CD4-positive, alpha-beta T cell treated with Interleukin-12 subunit alpha and Interleukin-12 subunit beta, for 1 hour (primary cell): ENCODE results near the gene APOA1.

Experiments used
- DNase-seq: peaks from one replicate; pipeline ENCODE4 v3.0.0-alpha.2; 2020

The APOA1 gene

DNA sequence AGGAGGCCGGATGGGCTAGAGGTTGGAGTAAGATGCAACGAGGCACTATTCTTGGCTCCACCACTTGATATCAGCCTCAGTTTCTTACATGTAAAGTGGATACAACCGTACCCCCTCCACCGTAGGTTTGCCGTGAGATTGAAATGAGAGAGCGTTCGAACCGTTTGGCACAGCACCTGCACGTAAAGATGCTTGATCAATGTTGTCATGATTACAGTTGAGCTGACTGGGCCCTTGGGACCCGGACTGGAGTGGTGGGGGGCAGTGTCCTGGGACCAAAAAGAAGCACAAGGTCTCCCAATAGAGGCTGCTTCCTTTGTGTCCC lies 4.0 kb downstream of the APOA1 start:
- no peak for DNase-seq

DNA sequence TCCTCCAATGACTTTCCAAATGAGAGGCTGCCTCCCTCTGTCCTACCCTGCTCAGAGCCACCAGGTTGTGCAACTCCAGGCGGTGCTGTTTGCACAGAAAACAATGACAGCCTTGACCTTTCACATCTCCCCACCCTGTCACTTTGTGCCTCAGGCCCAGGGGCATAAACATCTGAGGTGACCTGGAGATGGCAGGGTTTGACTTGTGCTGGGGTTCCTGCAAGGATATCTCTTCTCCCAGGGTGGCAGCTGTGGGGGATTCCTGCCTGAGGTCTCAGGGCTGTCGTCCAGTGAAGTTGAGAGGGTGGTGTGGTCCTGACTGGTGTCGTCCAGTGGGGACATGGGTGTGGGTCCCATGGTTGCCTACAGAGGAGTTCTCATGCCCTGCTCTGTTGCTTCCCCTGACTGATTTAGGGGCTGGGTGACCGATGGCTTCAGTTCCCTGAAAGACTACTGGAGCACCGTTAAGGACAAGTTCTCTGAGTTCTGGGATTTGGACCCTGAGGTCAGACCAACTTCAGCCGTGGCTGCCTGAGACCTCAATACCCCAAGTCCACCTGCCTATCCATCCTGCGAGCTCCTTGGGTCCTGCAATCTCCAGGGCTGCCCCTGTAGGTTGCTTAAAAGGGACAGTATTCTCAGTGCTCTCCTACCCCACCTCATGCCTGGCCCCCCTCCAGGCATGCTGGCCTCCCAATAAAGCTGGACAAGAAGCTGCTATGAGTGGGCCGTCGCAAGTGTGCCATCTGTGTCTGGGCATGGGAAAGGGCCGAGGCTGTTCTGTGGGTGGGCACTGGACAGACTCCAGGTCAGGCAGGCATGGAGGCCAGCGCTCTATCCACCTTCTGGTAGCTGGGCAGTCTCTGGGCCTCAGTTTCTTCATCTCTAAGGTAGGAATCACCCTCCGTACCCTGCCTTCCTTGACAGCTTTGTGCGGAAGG lies 4.8 kb downstream of the APOA1 start:
- DNase-seq: no peak

DNA sequence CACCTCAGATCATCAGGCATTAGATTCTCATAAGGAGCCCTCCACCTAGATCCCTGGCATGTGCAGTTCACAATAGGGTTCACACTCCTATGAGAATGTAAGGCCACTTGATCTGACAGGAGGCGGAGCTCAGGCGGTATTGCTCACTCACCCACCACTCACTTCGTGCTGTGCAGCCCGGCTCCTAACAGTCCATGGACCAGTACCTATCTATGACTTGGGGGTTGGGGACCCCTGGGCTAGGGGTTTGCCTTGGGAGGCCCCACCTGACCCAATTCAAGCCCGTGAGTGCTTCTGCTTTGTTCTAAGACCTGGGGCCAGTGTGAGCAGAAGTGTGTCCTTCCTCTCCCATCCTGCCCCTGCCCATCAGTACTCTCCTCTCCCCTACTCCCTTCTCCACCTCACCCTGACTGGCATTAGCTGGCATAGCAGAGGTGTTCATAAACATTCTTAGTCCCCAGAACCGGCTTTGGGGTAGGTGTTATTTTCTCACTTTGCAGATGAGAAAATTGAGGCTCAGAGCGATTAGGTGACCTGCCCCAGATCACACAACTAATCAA lies 5.6 kb downstream of the APOA1 start:
- DNase-seq: no peak

DNA sequence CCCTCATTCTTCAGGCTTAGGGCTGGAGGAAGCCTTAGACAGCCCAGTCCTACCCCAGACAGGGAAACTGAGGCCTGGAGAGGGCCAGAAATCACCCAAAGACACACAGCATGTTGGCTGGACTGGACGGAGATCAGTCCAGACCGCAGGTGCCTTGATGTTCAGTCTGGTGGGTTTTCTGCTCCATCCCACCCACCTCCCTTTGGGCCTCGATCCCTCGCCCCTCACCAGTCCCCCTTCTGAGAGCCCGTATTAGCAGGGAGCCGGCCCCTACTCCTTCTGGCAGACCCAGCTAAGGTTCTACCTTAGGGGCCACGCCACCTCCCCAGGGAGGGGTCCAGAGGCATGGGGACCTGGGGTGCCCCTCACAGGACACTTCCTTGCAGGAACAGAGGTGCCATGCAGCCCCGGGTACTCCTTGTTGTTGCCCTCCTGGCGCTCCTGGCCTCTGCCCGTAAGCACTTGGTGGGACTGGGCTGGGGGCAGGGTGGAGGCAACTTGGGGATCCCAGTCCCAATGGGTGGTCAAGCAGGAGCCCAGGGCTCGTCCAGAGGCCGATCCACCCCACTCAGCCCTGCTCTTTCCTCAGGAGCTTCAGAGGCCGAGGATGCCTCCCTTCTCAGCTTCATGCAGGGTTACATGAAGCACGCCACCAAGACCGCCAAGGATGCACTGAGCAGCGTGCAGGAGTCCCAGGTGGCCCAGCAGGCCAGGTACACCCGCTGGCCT lies 7.1 kb downstream of the APOA1 start:
- DNase-seq: no peak

DNA sequence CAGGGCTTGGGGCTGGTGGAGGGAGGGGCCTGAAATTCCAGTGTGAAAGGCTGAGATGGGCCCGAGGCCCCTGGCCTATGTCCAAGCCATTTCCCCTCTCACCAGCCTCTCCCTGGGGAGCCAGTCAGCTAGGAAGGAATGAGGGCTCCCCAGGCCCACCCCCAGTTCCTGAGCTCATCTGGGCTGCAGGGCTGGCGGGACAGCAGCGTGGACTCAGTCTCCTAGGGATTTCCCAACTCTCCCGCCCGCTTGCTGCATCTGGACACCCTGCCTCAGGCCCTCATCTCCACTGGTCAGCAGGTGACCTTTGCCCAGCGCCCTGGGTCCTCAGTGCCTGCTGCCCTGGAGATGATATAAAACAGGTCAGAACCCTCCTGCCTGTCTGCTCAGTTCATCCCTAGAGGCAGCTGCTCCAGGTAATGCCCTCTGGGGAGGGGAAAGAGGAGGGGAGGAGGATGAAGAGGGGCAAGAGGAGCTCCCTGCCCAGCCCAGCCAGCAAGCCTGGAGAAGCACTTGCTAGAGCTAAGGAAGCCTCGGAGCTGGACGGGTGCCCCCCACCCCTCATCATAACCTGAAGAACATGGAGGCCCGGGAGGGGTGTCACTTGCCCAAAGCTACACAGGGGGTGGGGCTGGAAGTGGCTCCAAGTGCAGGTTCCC lies 7.8 kb downstream of the APOA1 start, which contains the start of gene APOC3:
TSS of gene APOC3 (plus strand) at position 383 of the 659 bp plus-strand sequence. CDS start 676 bp downstream, outside the sequence.
- DNase-seq: no peak

DNA sequence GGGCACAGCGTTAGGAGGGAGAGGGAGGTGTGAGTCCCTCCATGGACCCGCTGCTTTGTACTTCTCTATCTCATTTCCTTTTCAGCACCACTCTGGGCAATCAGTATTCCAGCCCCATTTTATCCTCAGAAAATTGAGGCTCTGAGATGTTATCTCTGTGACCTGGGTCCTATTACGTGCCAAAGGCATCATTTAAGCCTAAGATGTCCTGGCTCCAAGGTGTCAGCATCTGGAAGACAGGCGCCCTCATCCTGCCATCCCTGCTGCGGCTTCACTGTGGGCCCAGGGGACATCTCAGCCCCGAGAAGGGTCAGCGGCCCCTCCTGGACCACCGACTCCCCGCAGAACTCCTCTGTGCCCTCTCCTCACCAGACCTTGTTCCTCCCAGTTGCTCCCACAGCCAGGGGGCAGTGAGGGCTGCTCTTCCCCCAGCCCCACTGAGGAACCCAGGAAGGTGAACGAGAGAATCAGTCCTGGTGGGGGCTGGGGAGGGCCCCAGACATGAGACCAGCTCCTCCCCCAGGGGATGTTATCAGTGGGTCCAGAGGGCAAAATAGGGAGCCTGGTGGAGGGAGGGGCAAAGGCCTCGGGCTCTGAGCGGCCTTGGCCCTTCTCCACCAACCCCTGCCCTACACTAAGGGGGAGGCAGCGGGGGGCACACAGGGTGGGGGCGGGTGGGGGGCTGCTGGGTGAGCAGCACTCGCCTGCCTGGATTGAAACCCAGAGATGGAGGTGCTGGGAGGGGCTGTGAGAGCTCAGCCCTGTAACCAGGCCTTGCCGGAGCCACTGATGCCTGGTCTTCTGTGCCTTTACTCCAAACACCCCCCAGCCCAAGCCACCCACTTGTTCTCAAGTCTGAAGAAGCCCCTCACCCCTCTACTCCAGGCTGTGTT lies 8.5 kb downstream of the APOA1 start:
- DNase-seq: no peak

DNA sequence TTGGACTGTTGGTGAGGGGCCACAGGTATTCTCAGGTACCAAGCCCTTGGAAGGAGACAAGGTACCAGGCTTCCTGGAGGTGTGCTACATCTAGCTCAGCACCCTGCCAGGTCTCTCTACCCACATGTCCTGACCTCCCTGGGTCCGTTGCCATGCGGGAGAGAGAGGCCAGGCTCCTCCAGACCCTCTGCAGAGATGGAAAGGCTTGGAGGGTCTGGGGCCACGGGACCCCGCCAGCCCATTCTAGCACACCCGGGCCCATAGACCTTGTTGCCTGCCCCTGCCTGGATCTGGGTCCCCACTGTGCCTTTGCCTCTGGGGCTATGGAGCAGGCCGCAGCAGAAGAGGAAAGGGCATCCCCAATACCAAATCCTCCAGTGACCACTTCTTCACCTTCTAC lies 10.0 kb downstream of the APOA1 start:
- DNase-seq: no peak

DNA sequence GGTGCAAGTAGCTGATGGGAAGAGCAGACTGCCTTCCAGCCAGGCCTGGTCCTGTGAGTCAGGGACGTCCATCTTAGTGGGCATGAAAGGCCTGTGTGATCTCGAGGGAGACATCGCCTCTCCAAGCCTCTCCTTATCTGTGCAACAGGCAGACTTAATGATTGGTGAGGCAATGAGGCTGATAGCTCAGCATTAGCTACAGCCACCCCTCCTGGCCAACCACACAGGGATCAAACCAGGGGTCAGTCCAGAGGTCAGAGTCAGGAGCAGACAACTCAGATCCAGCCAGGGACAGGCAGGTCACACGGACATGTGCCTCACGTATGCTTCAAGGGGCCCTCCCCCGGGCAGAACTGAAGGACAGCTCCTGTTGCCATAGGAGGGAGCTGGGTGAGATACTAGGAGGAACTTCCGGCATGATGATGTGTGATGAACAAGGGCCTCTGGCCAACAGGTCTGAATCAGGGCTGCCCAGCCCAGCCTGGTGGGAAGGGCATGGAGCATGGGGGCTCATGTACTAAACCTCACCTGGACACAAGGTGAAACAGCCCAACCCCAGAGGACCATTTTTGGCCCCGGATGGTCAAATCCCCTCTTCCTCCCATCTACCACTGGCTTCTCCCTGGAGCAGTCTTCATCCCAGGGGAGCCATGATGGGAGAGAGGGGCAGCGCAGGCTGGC lies 10.5 kb downstream of the APOA1 start:
- no peak for DNase-seq

DNA sequence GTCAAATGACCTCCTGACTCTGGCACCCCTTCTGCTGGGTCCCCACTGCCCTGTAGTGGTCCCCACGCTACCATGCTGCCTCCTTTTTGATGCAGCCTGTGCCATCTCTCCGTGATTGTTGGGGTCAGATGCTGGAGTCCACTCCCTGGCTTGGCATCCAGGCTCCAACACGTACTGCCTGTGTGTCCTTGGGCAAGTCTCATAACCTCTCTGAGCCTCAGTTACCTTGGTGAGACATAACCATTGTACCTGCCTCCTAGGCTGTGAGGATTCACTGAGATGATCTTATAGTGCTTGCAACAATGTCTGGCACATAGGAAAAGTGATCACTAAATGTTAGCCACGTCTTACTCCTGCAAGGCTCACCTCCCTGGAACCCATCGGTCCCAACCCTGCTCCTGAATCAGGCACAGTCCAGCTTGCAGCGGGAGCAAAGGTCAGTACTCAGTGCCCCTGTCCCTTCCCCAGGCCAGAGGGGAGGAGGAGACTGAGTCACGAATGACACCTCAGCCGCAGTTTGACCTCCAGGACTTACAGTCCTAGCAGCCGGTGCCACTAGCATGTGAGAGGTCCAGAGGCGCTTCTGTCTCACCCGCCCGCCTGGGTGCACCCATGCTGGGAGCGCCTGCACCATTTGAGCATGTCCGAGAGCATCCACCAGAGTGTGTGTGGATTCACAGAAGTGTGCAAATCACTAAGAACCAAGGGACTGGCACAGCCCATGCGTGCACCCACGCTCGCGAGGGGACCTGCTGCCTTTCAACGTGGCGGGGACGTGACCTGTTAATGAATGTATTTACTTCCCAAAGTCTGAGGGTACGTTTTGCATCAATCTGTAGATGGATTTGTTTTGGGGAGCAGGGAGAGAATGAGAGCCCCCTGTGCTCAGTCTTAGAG lies 11.3 kb downstream of the APOA1 start:
- no peak for DNase-seq

DNA sequence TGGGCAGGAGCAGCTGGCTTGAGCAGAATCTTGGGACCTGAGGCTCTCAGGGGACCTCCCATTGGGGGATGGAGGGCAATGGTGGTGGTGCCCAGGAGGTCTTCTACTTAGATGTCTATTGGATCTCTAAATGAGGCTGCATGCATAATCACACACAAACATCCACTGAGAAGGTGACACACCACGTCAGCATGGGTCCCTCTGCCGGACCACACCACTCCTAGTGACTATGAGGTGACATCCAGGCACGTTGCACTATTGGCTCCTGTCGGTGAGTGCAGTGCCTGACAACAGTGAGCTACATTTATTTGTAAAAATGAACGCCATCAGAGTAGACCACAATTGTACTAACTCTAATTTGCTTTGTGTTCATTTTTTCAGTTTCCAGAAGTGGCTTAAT lies 12.0 kb downstream of the APOA1 start:
- no peak for DNase-seq

DNA sequence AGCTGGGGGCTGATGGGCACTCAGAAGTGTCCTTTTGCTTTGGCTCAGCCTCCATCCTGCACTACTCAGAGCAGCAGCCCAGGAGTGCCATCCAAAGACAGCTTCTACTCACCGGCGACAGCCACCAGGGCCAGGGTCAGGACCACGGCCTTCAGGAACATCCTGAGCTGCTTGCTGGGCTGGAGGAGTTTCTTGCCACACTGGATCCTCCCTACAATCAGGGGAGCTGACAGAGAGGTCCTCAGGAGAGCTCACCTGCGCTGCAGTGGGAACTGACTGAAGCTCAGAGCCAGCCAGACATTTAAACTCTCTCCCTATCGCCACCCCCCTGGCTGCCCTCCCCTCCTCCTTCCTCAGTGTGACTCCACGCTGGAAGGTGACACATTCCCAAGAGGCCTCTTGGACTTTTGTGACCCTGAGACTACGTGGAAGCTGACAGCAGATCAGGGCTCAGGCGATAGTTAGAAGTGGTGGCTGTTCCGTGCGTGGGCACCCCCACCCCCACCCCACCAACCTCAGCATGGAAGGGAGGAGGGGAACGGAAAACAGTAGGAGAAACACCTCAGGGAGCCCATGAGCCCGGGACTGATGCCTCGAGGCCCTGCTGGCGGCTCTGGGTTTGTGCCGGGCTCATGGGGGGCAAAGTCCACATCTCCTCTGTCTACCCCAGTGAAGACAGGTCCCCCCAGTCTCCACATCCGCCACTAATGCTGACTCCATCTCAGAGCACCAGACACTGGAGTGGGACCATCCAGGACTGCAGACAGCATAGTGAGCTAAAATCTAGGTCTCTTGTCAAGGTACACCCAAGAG lies 14.2 kb downstream of the APOA1 start, which contains the start of gene APOA4:
TSS of gene APOA4 (minus strand) at position 274 of the 813 bp plus-strand sequence. CDS start at position 161, 113 bp downstream.
- no peak for DNase-seq

DNA sequence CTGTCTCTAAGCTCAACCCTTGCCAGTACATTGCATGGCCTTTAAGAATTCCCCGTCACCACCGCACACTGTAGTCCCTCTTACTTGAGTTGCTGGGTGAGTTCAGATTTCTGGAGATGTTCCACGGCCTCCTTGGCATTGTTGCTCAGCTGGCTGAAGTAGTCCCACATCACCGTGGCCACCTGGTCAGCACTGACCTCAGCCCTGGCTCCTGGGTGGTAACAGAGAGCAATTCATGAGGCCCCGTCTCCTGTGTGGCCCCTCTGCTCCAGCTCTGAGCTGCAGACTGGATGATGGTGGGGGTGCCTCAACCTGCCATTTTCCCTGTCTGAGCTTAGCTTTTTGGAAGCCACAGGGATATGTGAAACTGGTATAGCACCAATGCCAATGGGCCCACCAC lies 14.8 kb downstream of the APOA1 start:
- DNase-seq: no peak

DNA sequence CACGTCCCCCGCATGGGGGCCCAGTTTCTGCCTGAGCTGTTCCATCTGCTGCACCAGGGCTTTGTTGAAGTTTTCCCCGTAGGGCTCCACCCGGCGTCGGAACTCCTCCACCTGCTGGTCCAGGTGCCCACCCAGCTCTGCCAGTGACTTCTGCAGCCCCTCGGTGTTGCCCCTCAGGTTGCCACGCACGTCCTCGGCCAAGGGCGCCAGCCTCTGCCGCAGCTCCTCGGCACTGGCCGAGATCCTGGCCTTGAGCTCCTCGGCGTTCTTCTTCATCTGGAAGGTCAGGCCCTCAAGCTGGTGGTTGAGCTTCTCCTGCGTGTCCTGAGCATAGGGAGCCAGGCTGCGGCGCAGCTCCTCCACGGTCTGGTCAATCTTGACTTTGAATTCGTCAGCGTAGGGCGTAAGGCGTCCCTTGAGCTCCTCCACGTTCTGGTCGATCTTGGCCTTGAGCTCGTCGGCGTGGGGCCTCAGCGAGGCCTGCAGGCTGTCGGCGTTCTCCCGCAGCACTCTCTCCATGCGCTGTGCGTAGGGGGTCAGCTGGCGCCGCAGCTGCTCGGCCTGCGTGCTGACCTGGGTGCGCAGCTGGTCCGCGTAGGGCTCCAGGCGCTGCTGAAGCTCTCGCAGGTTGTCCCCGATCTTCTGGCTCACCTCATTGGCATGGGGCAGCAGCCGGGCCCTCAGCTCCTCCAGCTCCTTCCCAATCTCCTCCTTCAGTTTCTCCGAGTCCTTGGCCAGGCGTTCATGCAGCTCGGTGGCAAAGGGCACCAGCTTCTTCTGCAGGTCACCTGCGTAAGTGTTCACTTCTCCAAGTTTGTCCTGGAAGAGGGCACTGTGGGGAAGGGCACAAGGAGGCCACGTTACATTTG lies 16.1 kb downstream of the APOA1 start:
- DNase-seq: no peak

DNA sequence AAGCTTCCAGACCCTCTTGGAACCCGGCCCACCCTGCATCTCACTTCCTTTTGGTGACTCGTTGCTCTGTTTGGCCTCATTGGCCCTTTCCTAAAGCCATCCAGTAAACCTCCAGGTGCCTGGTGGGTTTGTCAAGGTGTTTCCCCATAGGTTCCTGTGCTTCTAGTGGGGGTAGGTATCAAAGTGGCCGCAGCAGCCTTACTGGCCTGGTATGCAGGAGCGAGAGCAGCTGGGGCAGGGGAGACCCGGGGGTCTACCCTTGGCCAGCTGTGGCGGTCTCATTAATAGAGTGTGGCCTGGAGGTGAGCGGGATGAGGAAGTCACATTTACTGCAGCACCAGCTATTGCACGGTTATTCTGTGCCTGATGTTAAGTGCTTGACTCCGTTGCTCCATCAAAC lies 18.4 kb downstream of the APOA1 start:
- DNase-seq: no peak

DNA sequence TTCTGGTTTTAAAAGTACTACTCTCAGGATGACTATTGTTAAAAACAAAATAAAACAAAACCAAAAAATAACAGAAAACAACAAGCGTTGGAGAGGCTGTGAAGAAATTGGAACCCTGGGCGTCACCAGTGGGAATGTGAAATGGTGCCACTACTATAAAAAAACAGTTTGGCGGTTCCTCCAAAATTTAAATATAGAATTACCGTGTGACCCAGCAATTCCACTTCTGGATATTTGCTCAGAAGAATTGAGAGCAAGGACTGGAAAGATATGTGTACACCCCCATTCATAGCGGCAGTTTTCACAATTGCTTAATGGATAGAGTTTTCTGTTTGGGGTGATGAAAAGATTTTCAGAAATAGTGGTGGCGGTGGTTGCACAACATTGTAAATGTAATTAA lies 22.9 kb downstream of the APOA1 start:
- no peak for DNase-seq

DNA sequence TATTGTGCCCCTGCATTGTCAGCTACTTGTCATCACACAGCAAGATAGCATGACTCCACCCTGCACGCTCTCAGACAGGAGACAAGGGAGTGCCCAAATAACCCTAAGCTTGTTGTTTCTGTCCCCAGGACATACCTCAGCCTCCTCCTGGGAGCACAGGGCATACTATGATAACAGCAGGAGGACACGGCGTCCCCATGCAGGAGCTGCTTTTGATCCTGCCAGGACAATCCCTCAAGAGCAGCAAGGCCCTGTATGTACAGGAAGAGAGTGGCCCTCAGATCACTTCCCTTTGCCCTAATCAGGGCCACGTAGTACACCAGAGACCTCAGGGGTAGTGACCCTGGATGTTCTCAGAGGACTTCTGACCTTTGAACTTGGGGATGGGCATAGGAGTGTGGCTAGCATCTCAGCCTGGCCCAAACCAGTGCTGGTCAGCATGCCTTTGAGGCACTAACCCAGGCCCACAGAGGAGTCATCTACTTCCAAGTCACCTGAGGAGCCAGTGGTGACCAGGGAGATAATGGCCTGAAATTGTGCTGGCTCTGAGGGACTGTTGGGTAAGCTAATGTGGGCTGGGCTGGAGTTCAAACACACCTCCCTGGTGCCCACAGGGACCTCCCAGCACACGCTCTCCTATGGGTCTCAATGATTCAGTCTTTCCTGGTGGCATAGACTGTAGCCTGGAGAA lies 23.5 kb downstream of the APOA1 start:
- DNase-seq: no peak

DNA sequence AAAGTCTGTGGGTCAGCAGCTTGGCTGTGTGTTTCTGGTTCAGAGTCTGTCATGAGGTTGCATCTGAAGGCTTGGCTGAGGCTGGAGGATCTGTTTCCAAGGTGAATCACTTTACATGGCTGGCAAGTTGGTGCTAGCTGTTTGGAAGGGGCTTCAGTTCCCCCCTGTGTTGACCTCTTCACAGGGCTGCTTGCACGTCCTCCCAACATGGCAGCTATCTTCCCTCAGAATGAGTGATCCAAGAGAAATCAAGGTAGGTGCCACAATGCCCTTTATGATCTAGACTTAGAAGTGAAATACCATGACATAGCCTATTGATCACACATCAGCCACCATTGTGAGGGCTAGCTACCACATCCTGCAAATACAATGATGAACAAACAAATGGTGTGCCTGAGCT lies 24.3 kb downstream of the APOA1 start:
- DNase-seq: no peak

DNA sequence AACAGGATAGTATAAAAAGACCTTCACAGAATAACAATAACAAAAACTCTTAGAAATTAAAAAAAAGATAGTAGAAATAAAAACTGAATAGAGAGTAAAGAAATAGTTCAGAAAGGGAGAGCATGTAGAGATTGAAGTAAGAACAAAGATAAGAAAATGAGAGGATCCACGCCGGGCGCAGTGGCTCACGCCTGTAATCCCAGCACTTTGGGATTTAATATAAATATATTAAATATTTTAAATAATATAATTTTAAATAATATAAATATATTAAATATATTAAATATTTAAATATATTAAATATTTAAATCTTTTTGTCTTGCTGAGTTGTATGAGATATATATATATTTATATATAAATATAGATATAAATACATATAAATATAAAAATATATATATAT lies 25.3 kb downstream of the APOA1 start:
- no peak for DNase-seq
